GM23338 (cell line): ENCODE results near the gene CNOT6L.

Source experiments
- CREB1 ChIP-seq: fragments of 250-450 bp; sonication (Bioruptor Pico); IDR thresholded peaks from 2 replicates; pipeline ENCODE4 v1.5.0; 2020; ENCODE audit warnings: low read depth, mild to moderate bottlenecking, moderate library complexity
- EZH2 ChIP-seq: fragments of 200-600 bp; sonication (generic); IDR thresholded peaks from one replicate; pipeline ENCODE4 v1.8.0; 2017; ENCODE audit warnings: antibody characterized with exemption, mild to moderate bottlenecking, low read depth; ENCODE audit not compliant: unreplicated experiment
- EZH2phosphoT487 ChIP-seq: fragments of 200-600 bp; sonication (generic); IDR thresholded peaks from one replicate; pipeline ENCODE4 v1.8.1; 2018; ENCODE audit warnings: antibody characterized with exemption; ENCODE audit not compliant: unreplicated experiment
- POLR2AphosphoS5 ChIP-seq: IDR thresholded peaks from 2 replicates; pipeline ENCODE4 v1.6.1; 2016; ENCODE audit warnings: antibody characterized with exemption, low read depth
- ZNF331 ChIP-seq: fragments of 250-450 bp; sonication (Bioruptor Pico); IDR thresholded peaks from 2 replicates; pipeline ENCODE4 v1.5.0; 2020; ENCODE audit warnings: low read depth, mild to moderate bottlenecking, moderate library complexity
- TF ChIP-seq, protein P1 (sequence below), 2 experiments: fragments of 200-600 bp in 1 of 2; sonication (generic) in 1 of 2; conservative IDR thresholded peaks; 2 replicates each; pipeline versions ENCODE4 v1.5.1 to v1.6.1; 2016 to 2017; ENCODE audit warnings: antibody characterized with exemption in 2 of 2, low read depth in 2 of 2, mild to moderate bottlenecking in 2 of 2, moderate library complexity in 1 of 2
- TF ChIP-seq, protein P2 (sequence below): IDR thresholded peaks from 2 replicates; pipeline ENCODE4 v1.6.1; 2016; ENCODE audit warnings: antibody characterized with exemption
- TF ChIP-seq, protein P3 (sequence below): IDR thresholded peaks from one replicate; pipeline ENCODE4 v1.6.1; 2018; ENCODE audit warnings: antibody characterized with exemption; ENCODE audit not compliant: unreplicated experiment

DNA sequence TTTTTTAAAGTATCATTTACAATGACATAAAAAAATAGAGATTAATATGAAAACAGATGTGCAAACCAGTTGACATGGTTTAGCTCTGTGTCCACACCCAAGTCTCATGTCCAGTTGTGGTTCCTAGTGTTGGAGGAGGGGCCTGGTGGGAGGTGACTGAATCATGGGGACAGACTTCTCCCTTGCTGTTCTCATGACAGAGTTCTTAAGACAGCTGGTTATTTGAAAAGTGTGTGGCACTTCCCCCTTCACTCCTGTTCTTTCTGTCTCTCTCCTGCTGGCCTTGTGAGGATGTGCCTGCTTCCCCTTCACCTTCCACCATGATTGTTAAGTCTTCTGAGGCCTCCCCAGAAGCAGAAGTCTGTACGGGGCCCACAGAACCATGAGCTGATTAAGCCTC, 23.8 kb downstream of the CNOT6L start:
- TF ChIP-seq, protein P1, sequence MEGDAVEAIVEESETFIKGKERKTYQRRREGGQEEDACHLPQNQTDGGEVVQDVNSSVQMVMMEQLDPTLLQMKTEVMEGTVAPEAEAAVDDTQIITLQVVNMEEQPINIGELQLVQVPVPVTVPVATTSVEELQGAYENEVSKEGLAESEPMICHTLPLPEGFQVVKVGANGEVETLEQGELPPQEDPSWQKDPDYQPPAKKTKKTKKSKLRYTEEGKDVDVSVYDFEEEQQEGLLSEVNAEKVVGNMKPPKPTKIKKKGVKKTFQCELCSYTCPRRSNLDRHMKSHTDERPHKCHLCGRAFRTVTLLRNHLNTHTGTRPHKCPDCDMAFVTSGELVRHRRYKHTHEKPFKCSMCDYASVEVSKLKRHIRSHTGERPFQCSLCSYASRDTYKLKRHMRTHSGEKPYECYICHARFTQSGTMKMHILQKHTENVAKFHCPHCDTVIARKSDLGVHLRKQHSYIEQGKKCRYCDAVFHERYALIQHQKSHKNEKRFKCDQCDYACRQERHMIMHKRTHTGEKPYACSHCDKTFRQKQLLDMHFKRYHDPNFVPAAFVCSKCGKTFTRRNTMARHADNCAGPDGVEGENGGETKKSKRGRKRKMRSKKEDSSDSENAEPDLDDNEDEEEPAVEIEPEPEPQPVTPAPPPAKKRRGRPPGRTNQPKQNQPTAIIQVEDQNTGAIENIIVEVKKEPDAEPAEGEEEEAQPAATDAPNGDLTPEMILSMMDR (conservative IDR thresholded peaks at IDR 0.05; ENCODE audit: low read depth in 2 of 2) = no peak
- TF ChIP-seq, protein P2, sequence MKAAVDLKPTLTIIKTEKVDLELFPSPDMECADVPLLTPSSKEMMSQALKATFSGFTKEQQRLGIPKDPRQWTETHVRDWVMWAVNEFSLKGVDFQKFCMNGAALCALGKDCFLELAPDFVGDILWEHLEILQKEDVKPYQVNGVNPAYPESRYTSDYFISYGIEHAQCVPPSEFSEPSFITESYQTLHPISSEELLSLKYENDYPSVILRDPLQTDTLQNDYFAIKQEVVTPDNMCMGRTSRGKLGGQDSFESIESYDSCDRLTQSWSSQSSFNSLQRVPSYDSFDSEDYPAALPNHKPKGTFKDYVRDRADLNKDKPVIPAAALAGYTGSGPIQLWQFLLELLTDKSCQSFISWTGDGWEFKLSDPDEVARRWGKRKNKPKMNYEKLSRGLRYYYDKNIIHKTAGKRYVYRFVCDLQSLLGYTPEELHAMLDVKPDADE = no peak
- TF ChIP-seq POLR2AphosphoS5 = no peak
- TF ChIP-seq EZH2 = no peak
- TF ChIP-seq EZH2phosphoT487 = no peak
- TF ChIP-seq ZNF331 (CRISPR knock-in tag) = no peak
- TF ChIP-seq, protein P3, sequence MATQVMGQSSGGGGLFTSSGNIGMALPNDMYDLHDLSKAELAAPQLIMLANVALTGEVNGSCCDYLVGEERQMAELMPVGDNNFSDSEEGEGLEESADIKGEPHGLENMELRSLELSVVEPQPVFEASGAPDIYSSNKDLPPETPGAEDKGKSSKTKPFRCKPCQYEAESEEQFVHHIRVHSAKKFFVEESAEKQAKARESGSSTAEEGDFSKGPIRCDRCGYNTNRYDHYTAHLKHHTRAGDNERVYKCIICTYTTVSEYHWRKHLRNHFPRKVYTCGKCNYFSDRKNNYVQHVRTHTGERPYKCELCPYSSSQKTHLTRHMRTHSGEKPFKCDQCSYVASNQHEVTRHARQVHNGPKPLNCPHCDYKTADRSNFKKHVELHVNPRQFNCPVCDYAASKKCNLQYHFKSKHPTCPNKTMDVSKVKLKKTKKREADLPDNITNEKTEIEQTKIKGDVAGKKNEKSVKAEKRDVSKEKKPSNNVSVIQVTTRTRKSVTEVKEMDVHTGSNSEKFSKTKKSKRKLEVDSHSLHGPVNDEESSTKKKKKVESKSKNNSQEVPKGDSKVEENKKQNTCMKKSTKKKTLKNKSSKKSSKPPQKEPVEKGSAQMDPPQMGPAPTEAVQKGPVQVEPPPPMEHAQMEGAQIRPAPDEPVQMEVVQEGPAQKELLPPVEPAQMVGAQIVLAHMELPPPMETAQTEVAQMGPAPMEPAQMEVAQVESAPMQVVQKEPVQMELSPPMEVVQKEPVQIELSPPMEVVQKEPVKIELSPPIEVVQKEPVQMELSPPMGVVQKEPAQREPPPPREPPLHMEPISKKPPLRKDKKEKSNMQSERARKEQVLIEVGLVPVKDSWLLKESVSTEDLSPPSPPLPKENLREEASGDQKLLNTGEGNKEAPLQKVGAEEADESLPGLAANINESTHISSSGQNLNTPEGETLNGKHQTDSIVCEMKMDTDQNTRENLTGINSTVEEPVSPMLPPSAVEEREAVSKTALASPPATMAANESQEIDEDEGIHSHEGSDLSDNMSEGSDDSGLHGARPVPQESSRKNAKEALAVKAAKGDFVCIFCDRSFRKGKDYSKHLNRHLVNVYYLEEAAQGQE = no peak
- TF ChIP-seq CREB1 (CRISPR knock-in tag) = no peak
